Left renal cortex interstitium (tissue), 4 donors: ENCODE results near the gene SMARCA2. TPM values are rescaled to one million over a fixed set of nuclear protein-coding genes. Genes with fewer than 3 reads are reported as not detected.
"Not testable (repeated sequence)": the region's sequence is repeated elsewhere in the genome, so short reads cannot be mapped to it uniquely, and the experiment has no call there.

Source experiments
- DNase-seq, 4 donors: peaks; one replicate each; pipeline ENCODE4 v3.0.0-alpha.2; 2013; ENCODE audit warnings: low read depth in 4 of 4, low spot score in 2 of 4, missing footprints in 1 of 4
- polyA plus RNA-seq, 4 donors: library from polyadenylated mRNA; unstranded; fragments of 120-200 nt; gene quantifications; one replicate each; pipeline ENCODE4 v1.2.1, GENCODE V29; 2013; ENCODE audit not compliant: insufficient read length in 4 of 4

SMARCA2 gene
- polyA plus RNA-seq, 4 donors: 89.4 to 162 (median 117) TPM

GRCh38 chr9:2134391-2134790 is 119.2 kb downstream of the SMARCA2 start:
- DNase-seq: no peak

GRCh38 chr9:2138646-2139045 is 123.5 kb downstream of the SMARCA2 start:
- no peak for DNase-seq

- DNase-seq: no peak
Measured at GRCh38 chr9:2140600-2141223, 125.6 kb downstream of the SMARCA2 start.

- DNase-seq: no peak
Measured at GRCh38 chr9:2142212-2142611, 127.1 kb downstream of the SMARCA2 start.

GRCh38 chr9:2144619-2145018 is 129.5 kb downstream of the SMARCA2 start:
- DNase-seq: no peak

GRCh38 chr9:2145746-2146145 is 130.6 kb downstream of the SMARCA2 start:
- DNase-seq: no peak

GRCh38 chr9:2146700-2147099 is 131.6 kb downstream of the SMARCA2 start:
- DNase-seq: not testable (repeated sequence)

GRCh38 chr9:2150338-2150737 is 135.2 kb downstream of the SMARCA2 start:
- no peak for DNase-seq

GRCh38 chr9:2151171-2151570 is 136.0 kb downstream of the SMARCA2 start:
- DNase-seq: no peak

GRCh38 chr9:2152966-2153629 is 138.0 kb downstream of the SMARCA2 start:
- no peak for DNase-seq

GRCh38 chr9:2153630-2154217 is 138.6 kb downstream of the SMARCA2 start:
- DNase-seq: no peak

GRCh38 chr9:2154731-2155130 is 139.6 kb downstream of the SMARCA2 start:
- no peak for DNase-seq

GRCh38 chr9:2155966-2156365 is 140.8 kb downstream of the SMARCA2 start:
- DNase-seq: no peak

- DNase-seq: peak in 1 of 4 donors; percentile 65
Measured at GRCh38 chr9:2157277-2158110, 142.3 kb downstream of the SMARCA2 start.

GRCh38 chr9:2158111-2158610 is 143.0 kb downstream of the SMARCA2 start:
- peak; percentile 62 to 86 (median 80) for DNase-seq

GRCh38 chr9:2158766-2159430 is 143.8 kb downstream of the SMARCA2 start:
- peak in 1 of 4 donors; percentile 47 for DNase-seq

- DNase-seq: peak in 1 of 4 donors; percentile 43
Measured at GRCh38 chr9:2159521-2160454, 144.6 kb downstream of the SMARCA2 start.

GRCh38 chr9:2161661-2162060 is 146.5 kb downstream of the SMARCA2 start:
- DNase-seq: no peak

- no peak for DNase-seq
Measured at GRCh38 chr9:2163231-2163885, 148.2 kb downstream of the SMARCA2 start.
